SK-N-DZ (cell line): ENCODE measurements around the gene HLA-DQA1.
"Not testable (repeated sequence)": the region's sequence is repeated elsewhere in the genome, so short reads cannot be mapped to it uniquely, and the experiment has no call there.

Experiments used
- DNase-seq: peaks from one replicate; pipeline ENCODE4 v3.0.0-alpha.2; 2015; ENCODE audit warnings: low spot score

HLA-DQA1 gene

GRCh38 chr6:32621372-32621771 is 15.8 kb upstream of the HLA-DQA1 start:
- DNase-seq, result no peak

GRCh38 chr6:32622545-32623401 is 14.4 kb upstream of the HLA-DQA1 start:
- peak; percentile 6 for DNase-seq

GRCh38 chr6:32623693-32624092 is 13.5 kb upstream of the HLA-DQA1 start:
- no peak for DNase-seq

GRCh38 chr6:32624565-32624964 is 12.6 kb upstream of the HLA-DQA1 start:
- DNase-seq, result no peak

- DNase-seq, result no peak
Observed at GRCh38 chr6:32625137-32625536, 12.1 kb upstream of the HLA-DQA1 start.

- no peak for DNase-seq
Observed at GRCh38 chr6:32627249-32627648, 10.0 kb upstream of the HLA-DQA1 start.

GRCh38 chr6:32627831-32628230 is 9.4 kb upstream of the HLA-DQA1 start:
- no peak for DNase-seq

GRCh38 chr6:32629793-32630192 is 7.4 kb upstream of the HLA-DQA1 start:
- not testable (repeated sequence) for DNase-seq

GRCh38 chr6:32635526-32636123 is 1.6 kb upstream of the HLA-DQA1 start:
- no peak for DNase-seq

- DNase-seq, result no peak
Observed at GRCh38 chr6:32637883-32638282, 677 bp downstream of the HLA-DQA1 start.

- no peak for DNase-seq
Observed at GRCh38 chr6:32638532-32639219, 1.5 kb downstream of the HLA-DQA1 start.

GRCh38 chr6:32639440-32640394 is 2.5 kb downstream of the HLA-DQA1 start:
- no peak for DNase-seq

- no peak for DNase-seq
Observed at GRCh38 chr6:32641122-32641521, 3.9 kb downstream of the HLA-DQA1 start.

- DNase-seq, result not testable (repeated sequence)
Observed at GRCh38 chr6:32641785-32642719, 4.8 kb downstream of the HLA-DQA1 start.

- no peak for DNase-seq
Observed at GRCh38 chr6:32642720-32643106, 5.5 kb downstream of the HLA-DQA1 start.

- no peak for DNase-seq
Observed at GRCh38 chr6:32643904-32644303, 6.7 kb downstream of the HLA-DQA1 start.

GRCh38 chr6:32645047-32645703 is 8.0 kb downstream of the HLA-DQA1 start:
- DNase-seq, result no peak

GRCh38 chr6:32655203-32655710 is 18.1 kb downstream of the HLA-DQA1 start:
- no peak for DNase-seq

GRCh38 chr6:32657329-32657728 is 20.1 kb downstream of the HLA-DQA1 start:
- DNase-seq, result not testable (repeated sequence)
